ENCODE data around the gene TRIM44. TPM values are rescaled to one million over a fixed set of nuclear protein-coding genes. Genes with fewer than 3 reads are reported as not detected.
"Not testable (repeated sequence)": the region's sequence is repeated elsewhere in the genome, so short reads cannot be mapped to it uniquely, and the experiment has no call there.

Gene TRIM44
- total RNA-seq, 1 experiment from 2014 or later: 32.2 TPM

- DNase-seq (ENCODE audit: low spot score): no peak
Measured at GRCh38 chr11:35852056-35852455, 189.5 kb downstream of the TRIM44 start.

DNA sequence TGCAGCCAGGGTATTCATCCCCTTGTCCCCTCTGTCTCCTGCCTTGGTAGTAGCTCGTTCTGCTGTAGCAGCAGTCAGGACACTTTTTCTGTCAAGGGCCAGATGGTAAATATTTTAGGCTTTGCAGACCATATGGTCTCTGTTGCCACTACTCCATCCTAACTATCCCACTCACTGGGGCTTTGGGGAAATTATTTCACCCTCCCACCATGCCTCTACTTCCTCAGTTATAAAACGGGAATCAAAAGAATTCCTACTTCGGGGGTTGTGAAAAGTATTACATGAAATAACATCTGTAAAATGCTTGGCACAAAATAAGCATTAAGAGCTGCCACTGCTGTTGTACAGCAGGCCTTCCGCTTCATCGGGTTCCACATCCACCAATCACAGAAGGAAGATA is 191.4 kb downstream of the TRIM44 start:
- DNase-seq (ENCODE audit: low spot score): no peak

- no peak for DNase-seq (ENCODE audit: low spot score)
Measured at GRCh38 chr11:35855671-35856070, 193.1 kb downstream of the TRIM44 start.

GRCh38 chr11:35856259-35856658 is 193.7 kb downstream of the TRIM44 start:
- no peak for DNase-seq (ENCODE audit: low spot score)

DNA sequence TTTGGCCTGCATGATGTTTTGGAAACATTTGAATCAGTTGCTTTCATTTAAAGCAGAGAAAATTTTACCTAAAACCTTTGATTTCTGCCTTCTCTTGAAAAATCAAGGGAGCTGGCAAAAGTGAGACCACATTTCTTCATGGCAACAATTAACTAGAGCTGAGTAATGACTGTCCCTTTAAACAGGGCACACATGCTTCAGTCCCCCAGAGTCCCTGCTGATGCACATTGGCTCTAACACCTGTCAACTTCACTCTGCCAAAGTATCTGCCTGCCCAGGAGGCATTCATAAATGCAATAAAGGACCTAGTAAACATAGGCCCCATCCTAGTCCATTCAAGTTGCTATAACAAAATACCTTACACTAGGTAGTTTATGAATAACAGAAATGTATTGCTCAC is 194.2 kb downstream of the TRIM44 start:
- no peak for DNase-seq (ENCODE audit: low spot score)

GRCh38 chr11:35857922-35858321 is 195.3 kb downstream of the TRIM44 start:
- no peak for DNase-seq (ENCODE audit: low spot score)

DNA sequence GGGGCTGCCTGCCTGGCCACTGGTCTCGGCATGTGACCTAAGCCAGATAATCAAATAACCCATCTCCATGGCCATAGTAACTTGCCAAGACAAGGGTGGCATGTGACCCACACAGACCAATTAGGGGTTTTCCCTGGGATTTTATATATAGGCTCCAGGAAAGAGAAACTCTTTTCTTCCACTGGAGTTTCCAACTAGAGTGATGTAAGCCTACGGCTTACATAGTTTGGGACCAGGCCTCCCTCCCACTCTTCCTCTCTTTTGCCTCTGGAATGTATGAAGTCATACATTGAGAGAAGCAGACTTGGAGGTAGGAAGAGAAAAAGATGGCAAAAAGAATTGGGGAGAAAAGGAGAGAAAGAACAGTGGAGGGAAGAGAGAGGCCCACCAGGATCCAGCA is 196.7 kb downstream of the TRIM44 start:
- no peak for DNase-seq (ENCODE audit: low spot score)

DNA sequence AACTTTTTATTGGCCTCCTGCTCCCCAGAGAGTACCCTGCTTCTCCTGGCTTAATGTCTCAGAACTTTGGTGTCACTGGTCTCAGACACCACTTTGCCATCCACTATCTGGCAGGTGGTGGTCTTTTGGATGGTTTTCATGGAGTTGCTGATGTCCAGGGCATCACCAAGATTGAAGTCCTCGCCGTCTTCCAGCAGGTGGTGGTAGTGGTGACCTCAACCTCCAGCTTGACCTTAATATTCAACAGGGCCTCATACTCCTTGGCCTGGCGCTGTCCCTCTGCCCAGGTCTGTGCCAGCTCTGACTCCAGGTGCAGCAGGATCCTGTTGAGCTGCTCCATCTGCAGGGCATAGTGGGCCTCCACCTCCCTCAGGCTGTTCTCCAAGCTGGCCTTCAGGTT is 197.6 kb downstream of the TRIM44 start:
- DNase-seq (ENCODE audit: low spot score): not testable (repeated sequence)

DNA sequence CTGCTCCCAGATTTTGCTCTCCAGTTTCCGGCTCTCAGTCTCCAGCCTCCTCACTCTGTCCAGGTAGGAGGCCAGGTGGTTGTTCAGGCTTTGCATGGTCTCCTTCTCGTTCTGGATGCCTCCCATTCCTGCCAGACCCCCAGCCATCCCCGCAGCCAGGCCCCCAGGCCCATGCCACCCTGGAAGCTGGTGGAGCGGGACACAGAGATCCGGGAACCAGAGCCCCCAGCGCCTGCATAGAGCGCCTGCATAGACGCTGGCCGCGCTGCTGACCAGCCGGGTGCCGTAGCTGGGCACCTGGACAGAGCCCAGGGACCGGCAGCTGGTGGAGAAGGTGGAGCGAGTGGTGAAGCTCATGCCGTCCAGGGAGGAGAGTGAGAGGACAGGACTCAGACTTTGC is 198.6 kb downstream of the TRIM44 start:
- no peak for DNase-seq (ENCODE audit: low spot score)

DNA sequence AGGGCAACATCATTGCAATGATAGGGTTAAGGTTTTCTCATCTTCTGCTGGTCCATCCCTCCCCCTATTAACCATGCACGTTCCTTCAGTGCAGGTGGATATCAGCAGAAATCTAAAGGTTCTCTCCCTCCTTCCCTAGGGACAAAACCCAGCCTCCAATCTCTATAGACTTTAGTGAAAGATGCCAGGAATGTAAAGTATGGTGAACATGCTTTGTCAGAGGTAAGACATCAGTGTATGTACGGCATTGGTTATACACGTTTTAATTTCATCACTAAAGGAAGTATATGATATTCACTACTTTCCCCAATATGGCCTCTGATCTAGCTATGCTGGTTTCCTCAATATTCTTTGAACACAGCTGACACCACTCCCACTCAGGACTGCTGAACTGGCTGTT is 200.1 kb downstream of the TRIM44 start:
- no peak for DNase-seq (ENCODE audit: low spot score)

DNA sequence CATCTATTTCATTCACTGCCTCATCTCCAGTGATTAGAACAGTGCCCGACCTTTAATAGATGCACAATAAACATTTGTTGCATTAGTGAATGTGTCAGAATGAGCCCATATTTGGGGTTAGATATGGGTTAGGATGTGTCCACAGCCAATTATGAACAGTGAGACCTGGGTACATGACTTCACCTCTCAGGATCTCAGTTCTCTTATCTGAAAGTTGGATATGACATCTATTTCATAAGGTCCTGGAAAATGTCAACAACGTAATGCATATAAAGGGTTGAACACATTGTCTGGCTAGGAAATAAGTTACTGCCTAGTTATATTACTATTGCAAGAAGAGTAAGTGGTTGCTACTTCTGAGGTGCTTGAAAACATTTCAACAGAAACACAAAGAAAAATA is 201.6 kb downstream of the TRIM44 start:
- DNase-seq (ENCODE audit: low spot score): no peak

GRCh38 chr11:35866601-35867000 is 204.0 kb downstream of the TRIM44 start:
- no peak for DNase-seq (ENCODE audit: low spot score)

Other genes starting within 250 kb of the TRIM44 start
- not detected in 2 replicates for gene SLC1A2, start 243.2 kb upstream of the TRIM44 start, total RNA-seq (2014; rRNA removed; shearing (Covaris generic))
- gene PAMR1, start 137.2 kb upstream of the TRIM44 start, total RNA-seq (2014; rRNA removed; shearing (Covaris generic)): not detected in 2 replicates
- 6.1 and 7.5 TPM in 2 replicates for gene FJX1, start 44.3 kb upstream of the TRIM44 start, total RNA-seq (2014; rRNA removed; shearing (Covaris generic))

Data from HT-29 (cell line).